GDM1 (cell line): Measurements from ENCODE around the gene PIH1D1.
A peak's percentile ranks its signal among the peaks of the same experiment; 100 is the strongest.
"Not testable (repeated sequence)": the region's sequence is repeated elsewhere in the genome, so short reads cannot be mapped to it uniquely, and the experiment has no call there.

Experiments used
- DNase-seq: peaks from one replicate; lab custom pipeline; 2025; lab: John Stamatoyannopoulos, UW

The PIH1D1 gene

GRCh38 chr19:49481020-49481683 is 29.5 kb upstream of the PIH1D1 start:
- no peak for DNase-seq

GRCh38 chr19:49479975-49480628 is 28.5 kb upstream of the PIH1D1 start:
- no peak for DNase-seq

- peak; percentile 34 for DNase-seq
Observed at GRCh38 chr19:49475995-49476880, 24.6 kb upstream of the PIH1D1 start.

GRCh38 chr19:49475191-49475917 is 23.7 kb upstream of the PIH1D1 start:
- DNase-seq = no peak

- DNase-seq = no peak
Observed at GRCh38 chr19:49474542-49474924, 22.9 kb upstream of the PIH1D1 start.

GRCh38 chr19:49473868-49474541 is 22.4 kb upstream of the PIH1D1 start, which contains the start of gene FLT3LG:
Gene FLT3LG (plus strand): TSS chr19:49474215. CDS start chr19:49474640, 425 bp downstream.
- DNase-seq = peak; percentile 78

- not testable (repeated sequence) for DNase-seq
Observed at GRCh38 chr19:49473501-49473867, 21.9 kb upstream of the PIH1D1 start.

- DNase-seq = no peak
Observed at GRCh38 chr19:49472936-49473335, 21.3 kb upstream of the PIH1D1 start.

GRCh38 chr19:49470615-49470978 is 19.0 kb upstream of the PIH1D1 start:
- DNase-seq = no peak

GRCh38 chr19:49469828-49470614 is 18.4 kb upstream of the PIH1D1 start:
- peak; percentile 96 for DNase-seq

GRCh38 chr19:49468746-49469447 is 17.3 kb upstream of the PIH1D1 start:
- DNase-seq = peak; percentile 79

- no peak for DNase-seq
Observed at GRCh38 chr19:49468199-49468598, 16.6 kb upstream of the PIH1D1 start.

- DNase-seq = no peak
Observed at GRCh38 chr19:49465371-49465770, 13.8 kb upstream of the PIH1D1 start.

GRCh38 chr19:49463960-49464740 is 12.5 kb upstream of the PIH1D1 start:
- no peak for DNase-seq

- no peak for DNase-seq
Observed at GRCh38 chr19:49462492-49462891, 10.9 kb upstream of the PIH1D1 start.

- DNase-seq = no peak
Observed at GRCh38 chr19:49461656-49462055, 10.0 kb upstream of the PIH1D1 start.

GRCh38 chr19:49461130-49461529 is 9.5 kb upstream of the PIH1D1 start:
- not testable (repeated sequence) for DNase-seq

GRCh38 chr19:49459388-49459787 is 7.8 kb upstream of the PIH1D1 start:
- DNase-seq = no peak

GRCh38 chr19:49458567-49458903 is 6.9 kb upstream of the PIH1D1 start:
- no peak for DNase-seq
